Stimulated activated CD4-positive, alpha-beta T cell treated with anti-CD3 and anti-CD28 coated beads, Interleukin-15, amount 100 ng/mL, for 48 hours (primary cell): Measurements from ENCODE around the gene DOK3.
A peak's percentile ranks its signal among the peaks of the same experiment; 100 is the strongest.

Experiments
- DNase-seq, 2 donors: peaks; one replicate each; pipeline ENCODE4 v3.0.0-alpha.2; 2020; ENCODE audit warnings: low read depth in 2 of 2

Gene DOK3

DNA sequence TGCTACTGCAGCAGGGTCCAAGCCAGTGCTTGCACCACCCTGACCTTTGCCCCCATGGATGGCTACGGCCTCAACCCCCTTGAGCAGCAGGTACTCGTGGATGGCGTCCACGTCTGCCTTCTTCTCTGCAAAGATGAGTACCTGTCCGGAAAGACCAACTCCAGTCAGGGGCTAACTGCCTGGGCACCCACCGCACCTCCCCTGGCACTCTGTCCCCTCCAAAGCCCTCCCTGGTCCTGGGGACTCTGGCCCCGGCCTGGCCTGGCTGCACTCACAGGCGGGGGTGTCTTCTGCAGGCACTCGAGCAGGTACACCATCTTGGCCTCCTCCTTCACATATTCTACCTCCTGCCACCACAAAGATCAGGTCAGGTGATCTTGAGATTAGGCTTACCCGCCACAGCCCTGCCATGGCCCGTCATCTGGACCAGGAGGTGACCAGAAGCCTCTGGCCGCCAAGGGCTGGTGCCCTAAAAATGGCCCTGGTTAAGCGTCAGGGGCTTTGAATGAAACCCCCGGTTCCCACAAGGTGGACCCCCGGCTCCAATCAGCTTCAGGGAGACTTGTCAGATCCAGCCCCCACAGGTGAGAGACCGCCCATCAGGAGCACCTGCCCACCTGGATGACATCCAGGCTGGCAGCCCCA is 3.2 kb upstream of the DOK3 start:
- DNase-seq: no peak

DNA sequence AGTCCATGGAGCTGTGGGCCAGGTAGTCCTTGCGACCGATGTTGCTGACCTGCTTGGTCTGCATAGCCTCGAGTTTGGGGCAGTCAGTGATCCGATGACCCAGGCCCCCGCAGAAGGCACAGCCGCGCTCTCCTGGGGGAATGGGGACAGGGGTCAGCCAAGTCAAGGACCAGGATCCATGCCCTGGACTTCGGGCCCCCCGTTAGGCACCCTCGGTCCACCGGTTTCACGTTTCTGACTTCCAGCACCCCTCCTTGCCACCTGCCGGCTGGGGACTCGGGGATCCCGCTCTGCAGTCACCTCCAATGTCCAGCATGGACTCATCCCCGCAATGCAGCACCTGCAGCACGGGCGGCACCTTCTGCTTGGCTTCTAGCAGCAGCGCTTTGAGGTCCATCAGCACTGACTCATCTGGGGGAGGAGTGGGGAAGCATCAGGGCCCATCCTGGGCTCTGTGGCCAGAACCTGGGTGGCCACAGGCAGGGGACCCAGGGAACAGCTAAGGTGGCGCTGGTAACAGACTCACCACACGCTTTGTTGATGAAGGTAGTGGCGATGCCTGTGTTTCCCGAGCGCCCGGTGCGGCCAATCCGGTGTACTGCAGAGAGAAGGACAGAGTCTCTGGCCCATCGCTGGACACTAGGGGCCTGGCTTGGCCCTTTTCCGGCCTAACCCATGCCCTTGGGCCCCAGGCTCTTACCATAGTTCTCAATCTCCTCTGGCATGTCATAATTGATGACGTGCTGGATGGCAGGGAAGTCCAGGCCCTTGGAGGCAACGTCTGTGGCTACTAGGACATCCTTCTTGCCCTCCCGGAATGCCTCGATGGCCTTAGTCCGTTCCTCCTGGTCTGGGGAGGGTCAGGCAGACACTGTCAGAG is 2.4 kb upstream of the DOK3 start:
- DNase-seq: no peak

DNA sequence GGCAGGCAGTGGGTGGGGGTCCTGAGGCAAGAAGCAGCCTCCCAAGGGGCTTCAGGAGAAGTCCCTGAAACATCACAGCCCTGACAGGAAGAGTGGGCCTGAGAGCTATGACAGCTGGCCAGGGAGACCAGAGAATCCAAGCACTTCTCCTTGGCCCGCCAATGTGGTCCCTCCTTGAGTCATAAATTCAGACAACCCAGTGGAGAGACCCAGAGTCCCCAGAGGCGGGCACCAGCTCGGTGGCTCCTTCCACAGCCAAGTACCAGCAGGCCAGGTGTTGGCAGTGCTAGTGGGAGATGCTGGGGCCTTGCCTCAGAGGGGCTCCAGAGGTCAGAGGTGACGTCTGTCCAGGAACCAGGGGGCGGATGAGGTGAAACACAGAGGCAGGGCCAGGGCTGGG is 1.6 kb upstream of the DOK3 start:
- no peak for DNase-seq

GRCh38 chr5:177510567-177511053 is 984 bp upstream of the DOK3 start:
- DNase-seq: no peak

DNA sequence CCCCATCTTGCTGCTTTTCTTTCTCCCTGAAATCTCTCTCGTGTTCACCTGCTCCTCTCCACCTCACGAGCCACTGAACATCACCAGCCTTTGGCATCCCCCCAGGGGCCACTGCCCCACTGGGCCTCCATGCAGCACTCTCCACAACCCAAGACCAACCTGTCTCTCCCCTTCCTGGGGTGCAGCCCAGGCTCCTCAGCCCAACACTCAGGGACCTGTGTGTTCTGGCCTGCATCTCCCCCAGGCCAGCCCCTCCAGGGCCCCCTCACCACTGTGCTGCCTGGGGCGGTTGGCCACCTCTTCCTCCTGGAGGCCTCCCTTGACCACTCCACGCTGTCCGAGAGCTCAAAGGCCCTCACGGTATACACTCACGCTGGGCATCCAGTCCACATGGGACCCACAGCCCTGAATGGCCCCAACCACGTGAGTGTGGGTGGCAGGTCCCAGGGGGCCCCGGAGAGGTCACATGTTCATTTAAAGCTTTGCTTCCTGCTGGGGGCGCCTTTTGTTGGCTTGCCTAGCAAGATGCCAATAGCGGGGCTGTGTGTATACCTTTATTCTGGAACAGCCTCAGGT is 453 bp upstream of the DOK3 start:
- no peak for DNase-seq

DNA sequence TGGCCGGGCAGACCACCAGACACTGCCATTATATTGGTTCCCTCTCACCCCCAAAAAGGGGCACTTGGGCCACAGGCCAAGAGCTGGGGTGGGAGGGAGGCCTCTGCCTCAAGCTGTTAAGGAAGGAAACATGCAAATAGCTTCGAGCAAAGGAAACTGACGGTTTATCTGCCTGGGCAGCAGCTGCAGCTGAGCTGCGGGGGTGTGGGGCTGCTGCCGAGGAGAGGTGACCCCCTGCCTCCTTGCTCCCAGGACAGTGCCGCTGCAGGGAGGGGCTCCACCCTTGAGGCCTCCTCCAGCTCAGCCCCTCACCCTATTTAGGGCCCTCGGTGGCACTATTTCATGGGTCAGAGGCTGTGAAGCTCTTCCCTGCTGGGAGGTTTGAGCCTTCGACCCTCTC is 789 bp downstream of the DOK3 start:
- no peak for DNase-seq

DNA sequence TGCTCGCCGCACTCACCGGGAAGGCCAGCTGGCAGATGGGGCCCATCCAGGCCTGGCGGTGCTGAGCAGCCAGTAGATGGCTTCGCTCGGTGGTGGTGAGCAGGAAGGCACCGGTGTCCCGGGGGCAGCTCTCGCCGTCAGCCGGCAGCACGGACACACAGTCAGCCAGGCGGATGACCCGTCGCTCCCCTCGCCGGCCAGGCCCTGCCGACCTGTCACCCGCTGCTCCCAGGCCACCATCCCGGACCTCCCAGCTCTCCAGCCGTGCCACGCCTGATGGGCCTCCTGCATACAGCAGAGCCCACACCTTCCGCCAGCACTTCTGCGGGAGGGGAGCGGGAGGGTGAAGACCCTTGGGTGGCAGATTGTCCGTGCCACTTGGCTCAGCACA is 1.4 kb downstream of the DOK3 start:
- DNase-seq: no peak

DNA sequence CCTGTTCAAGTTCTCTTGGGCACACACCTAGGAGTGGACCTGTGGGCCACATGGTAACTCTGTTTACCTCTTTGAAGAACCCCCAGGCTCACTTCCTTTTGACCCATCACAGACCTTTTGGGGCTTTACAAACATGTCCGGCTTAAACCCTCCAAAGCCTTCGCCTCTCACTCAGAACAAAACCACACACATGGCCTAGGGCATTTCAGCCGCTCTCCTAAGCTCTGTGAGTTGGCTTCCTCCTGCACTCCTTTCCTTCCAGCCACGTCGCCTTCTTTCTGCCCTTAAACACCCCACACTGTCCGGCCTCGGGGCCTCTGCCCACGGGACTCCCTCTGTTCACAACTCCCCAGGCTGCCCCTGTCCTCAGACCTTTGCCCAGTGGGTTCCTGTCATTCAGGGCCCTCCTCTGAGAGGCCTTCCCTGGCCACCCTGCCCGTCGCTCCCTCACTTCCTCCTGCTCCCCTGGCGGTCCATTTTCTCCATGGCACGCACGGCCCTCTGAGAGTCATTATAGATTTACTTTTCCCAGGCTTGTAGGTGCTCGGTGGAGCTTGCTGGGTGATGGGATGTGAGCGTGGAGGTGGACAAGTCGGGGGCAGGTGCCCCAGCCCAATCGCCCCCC is 1.9 kb downstream of the DOK3 start:
- DNase-seq: no peak

GRCh38 chr5:177507165-177507564 is 2.5 kb downstream of the DOK3 start:
- DNase-seq: no peak

- DNase-seq: no peak
These were observed 4.6 kb downstream of the DOK3 start for GRCh38 chr5:177505075-177505474.

- DNase-seq: no peak
These were observed 5.3 kb downstream of the DOK3 start for GRCh38 chr5:177504086-177505056.

DNA sequence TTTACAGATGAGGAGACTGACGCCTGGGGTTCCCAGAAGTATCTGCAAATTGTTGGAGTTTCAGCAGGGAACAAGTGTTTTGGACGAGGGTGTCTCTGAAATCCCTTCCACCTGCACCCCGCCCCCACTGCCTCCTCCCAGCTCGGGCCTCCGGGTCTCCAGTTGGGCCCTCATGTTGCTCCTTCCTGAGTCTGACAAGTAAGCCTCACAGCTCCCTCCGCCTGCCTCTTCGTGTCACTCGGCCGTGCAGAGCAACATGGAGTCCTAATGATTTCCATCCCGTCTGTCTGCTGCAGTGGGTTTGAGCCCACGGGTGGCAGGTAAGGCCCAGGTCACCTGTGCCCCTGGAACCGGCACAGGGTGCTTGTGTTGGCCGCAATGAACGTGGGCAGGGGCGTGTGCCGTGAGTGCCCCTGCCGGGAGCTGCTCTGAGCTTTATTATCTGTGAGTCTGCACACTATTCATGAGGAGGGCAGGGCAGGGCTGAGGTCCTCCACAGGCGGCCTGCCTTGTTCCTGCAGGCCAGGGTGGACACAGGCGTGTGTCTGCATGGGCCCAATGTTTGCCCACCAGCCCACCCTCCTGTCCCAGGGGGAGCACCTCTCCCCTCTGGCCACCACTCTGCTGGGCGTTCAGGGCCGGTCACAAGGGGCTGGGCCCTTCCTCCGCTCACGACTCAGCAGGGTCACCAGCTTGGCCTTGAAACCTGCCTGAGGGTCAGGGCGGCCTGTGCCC is 6.1 kb downstream of the DOK3 start:
- DNase-seq: no peak

DNA sequence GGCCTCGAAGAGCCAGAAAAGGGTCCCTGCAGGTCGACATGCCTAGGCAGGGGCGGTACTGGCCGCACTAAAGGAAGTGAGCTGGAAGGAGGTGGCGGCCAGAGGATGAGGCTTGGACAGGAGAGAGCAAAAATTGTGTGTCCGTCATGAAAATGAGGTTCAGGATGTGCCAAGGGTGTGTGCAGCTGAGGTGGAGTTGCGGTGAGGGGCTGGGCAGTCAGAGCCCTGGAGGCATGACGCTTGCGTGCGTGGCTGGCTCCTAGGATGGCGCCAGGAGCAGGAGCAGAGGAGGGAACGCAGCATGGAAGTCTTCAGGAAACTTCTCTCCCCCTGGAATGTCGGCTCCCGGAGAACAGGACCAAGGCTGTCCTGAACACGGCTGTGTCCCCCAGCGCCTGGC is 6.7 kb downstream of the DOK3 start:
- DNase-seq: no peak

- no peak for DNase-seq
These were observed 7.5 kb downstream of the DOK3 start for GRCh38 chr5:177501874-177502678.

GRCh38 chr5:177500685-177501522 is 8.7 kb downstream of the DOK3 start:
- peak; percentile 71 to 82 for DNase-seq

- no peak for DNase-seq
These were observed 9.8 kb downstream of the DOK3 start for GRCh38 chr5:177499842-177500241.

GRCh38 chr5:177498013-177498787 is 11.4 kb downstream of the DOK3 start:
- no peak for DNase-seq
